AG09309 (cell line): Measurements from ENCODE around the gene HNMT.
"Not testable (repeated sequence)": the region's sequence is repeated elsewhere in the genome, so short reads cannot be mapped to it uniquely, and the experiment has no call there.

Source experiments
- DNase-seq: peaks from one replicate; pipeline ENCODE4 v3.0.0-alpha.2; 2010; ENCODE audit warnings: low read depth
- H3K4me3 ChIP-seq: 2 replicates; pipeline ENCODE4 v1.5.1; 2011; ENCODE audit warnings: mild to moderate bottlenecking, low read depth, low read length, moderate library complexity; ENCODE audit not compliant: control insufficient read depth
- TF ChIP-seq, protein P1 (sequence below): IDR thresholded peaks from 2 replicates; pipeline ENCODE4 v1.5.1; 2011; ENCODE audit warnings: mild to moderate bottlenecking, low read depth, low read length, inconsistent platforms; ENCODE audit not compliant: insufficient read depth, control insufficient read depth; ENCODE audit errors: missing control alignments

Gene HNMT

DNA sequence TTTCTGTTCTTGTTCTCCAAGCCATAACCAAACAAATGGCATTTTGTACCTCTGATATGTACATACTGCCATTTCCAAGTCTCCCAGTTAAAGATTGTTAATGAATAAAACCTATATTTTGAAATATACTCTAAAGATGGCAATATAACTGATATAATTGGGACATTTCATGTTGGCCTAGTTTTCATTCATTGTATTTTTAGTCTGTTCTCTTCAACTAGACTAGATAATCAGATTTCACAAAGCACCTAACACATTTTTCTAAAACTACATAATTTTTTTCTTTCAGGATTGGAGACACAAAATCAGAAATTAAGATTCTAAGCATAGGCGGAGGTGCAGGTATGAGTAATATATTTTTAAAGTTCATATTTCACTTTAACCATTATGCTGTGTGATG is 5.6 kb downstream of the HNMT start:
- TF ChIP-seq, protein P1, sequence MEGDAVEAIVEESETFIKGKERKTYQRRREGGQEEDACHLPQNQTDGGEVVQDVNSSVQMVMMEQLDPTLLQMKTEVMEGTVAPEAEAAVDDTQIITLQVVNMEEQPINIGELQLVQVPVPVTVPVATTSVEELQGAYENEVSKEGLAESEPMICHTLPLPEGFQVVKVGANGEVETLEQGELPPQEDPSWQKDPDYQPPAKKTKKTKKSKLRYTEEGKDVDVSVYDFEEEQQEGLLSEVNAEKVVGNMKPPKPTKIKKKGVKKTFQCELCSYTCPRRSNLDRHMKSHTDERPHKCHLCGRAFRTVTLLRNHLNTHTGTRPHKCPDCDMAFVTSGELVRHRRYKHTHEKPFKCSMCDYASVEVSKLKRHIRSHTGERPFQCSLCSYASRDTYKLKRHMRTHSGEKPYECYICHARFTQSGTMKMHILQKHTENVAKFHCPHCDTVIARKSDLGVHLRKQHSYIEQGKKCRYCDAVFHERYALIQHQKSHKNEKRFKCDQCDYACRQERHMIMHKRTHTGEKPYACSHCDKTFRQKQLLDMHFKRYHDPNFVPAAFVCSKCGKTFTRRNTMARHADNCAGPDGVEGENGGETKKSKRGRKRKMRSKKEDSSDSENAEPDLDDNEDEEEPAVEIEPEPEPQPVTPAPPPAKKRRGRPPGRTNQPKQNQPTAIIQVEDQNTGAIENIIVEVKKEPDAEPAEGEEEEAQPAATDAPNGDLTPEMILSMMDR = no peak
- H3K4me3 ChIP-seq = no peak overlapping the region
- no peak for DNase-seq

DNA sequence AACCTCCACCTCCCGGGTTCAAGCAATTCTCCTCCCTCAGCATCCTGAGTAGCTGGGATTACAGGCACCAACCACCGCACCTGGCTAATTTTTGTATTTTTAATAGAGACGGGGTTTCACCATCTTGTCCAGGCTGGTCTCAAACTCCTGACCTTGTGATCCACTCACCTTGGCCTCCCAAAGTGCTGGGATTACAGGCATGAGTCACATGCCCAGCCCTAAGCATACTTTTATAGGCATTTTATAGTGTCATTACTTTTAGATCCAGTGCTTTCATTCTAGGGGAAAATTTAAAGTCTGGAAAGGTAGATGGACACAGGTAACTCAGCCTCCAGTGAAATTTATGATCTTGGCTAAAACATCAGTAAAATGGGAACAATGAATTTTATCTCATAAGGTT is 7.0 kb downstream of the HNMT start:
- DNase-seq, H3K4me3 ChIP-seq: not testable (repeated sequence)

DNA sequence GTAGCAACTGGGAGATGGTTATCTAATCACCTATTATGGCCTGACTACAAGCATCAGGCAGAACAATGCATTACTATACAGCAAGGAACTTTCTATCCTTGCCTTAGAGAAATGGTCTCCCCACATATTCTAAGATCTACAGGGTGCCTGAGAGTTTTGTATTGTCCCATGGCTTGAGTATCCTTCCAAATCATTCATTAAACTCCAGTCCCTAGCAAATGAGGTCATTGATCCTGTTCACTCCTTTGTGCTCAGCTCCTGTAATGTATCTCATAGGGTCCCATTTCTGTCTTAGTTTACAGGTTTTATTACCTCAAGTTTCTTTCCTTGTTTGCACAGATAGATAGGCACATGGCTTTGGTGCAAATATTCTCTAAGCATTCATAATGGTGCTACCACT is 9.0 kb downstream of the HNMT start:
- TF ChIP-seq, protein P1 = no peak
- no peak for DNase-seq
- no peak overlapping the region for H3K4me3 ChIP-seq

DNA sequence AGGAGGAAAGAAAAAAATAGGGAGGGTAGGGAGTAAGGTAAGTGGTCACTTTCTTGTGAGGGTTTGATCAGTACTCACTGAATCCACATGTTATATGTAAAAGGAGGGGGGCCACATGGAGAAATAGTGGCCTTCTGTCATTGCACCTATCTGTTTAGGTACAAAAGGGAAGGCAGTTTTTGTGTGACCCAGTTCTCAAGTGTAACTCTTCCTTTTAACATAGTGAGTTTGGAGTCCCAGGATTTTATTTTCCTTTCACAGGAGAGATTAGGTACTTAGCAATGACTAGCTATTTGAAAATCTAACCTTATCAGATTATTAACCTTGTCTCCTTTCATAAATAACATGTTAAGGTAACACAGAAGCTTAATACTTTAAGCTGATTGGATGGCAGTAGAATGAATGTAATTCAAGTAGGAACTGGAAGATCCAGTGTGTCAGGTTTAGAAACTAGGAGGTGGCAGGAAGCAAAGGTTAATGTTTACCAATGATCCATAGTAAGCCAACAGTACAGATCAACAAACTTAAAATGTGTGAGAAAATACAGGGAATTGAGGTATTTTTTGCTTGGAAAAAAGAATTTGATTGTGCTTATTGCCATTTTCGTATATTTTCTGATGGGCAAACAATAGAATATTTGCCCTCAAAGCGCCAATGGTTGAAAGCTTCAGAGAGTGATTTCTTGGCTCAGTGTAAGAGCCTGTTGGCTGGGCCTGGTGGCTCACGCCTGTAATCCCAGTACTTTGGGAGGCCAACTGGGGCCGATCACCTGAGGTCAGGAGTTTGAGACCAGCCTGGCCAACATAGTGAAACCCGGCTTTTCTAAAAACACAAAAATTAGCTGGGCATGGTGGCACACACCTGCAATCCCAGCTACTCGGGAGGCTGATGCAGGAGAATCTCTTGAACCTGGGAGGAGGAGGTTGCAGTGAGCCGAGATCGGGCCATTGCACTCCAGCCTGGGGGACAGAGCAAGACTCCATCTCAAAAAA is 11.3 kb downstream of the HNMT start:
- DNase-seq = no peak
- TF ChIP-seq, protein P1 = no peak
- no peak overlapping the region for H3K4me3 ChIP-seq

DNA sequence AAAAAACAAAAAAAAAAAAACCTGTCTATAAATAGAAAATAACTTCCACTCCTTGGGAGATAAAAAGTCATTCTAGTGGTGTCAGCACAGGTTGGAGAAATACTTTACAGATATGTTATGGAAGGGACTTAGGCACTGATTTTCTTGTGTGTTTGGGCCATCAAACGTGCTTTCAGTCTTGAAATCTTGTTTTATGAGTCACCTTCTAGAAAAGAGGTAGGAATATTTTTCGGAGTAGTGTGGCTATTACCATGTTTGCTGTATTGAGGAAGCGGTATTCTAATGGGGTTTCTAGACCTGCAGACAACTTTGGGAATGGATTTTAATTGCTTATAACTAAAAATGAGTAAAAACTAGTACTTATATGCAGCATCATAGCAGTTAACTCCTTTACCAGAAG is 12.0 kb downstream of the HNMT start:
- DNase-seq = no peak
- no peak overlapping the region for H3K4me3 ChIP-seq
- TF ChIP-seq, protein P1 = no peak

DNA sequence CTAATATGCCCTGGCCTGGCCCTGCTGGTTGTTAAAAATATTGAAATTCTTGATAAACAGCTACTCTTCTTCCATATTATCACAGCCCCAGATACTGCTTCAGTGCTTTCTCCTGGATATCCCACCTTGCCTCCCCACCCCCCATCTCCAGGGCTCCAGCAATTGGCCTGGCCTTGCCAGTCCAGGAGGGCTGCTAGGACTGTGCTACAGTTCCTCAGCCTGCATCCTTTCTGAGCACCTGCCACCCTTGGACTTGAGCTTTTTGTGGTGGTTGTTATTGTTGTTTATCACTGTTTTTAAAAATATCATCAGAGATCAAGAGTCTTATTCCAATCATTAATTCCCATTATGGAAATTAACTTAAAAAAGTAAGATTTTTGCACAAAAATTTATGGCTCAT is 13.5 kb downstream of the HNMT start:
- TF ChIP-seq, protein P1 = no peak
- DNase-seq = no peak
- no peak overlapping the region for H3K4me3 ChIP-seq

DNA sequence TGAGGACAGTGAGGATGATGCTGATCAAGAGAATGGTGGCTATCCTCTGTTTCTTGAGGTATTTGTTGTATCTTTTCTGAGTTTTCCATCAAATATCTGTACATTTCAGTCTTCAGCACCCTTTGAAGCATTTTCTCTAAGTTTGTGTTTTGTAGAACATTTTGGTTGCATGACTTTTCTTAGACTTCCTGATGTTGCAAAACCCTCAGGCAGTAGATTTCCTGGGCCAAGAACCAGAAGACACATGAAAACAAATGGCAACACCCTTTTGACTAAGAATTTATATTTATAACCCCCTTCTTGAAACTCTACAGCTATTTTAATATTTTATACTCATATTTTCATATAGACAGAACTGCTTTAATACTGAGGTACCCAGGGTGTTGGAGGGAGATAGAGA is 16.2 kb downstream of the HNMT start:
- TF ChIP-seq, protein P1 = no peak
- no peak overlapping the region for H3K4me3 ChIP-seq
- DNase-seq = no peak
